ENCODE results near the gene PRELID3B.

PRELID3B gene

DNA sequence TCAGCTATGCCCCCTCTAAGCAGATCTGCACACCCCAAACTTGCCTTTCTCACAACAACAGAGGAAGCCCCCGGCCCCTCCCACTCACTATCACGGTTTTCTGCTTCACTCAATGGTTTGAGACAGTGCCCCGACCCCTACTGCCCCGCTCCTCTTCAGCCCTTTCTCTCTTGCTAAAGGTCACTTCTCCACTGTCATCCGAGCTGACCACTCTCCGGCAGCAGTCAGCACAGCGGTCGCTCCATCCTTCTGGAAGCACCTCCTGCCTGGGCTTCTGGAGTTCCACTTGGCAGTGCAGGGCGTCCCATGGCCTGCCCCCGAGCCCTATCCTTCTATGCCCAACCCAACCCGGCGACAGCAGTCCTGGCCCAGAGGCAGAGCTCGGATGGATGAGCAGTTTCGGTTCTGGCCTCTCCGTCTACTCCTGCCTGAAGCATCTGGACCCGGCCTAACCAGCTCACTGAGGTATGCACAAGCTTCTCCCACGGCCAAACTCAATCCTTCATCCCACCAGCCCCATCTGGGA lies 39.6 kb downstream of the PRELID3B start:
- no peak overlapping the region for H3K9ac ChIP-seq (ENCODE audit: low read length)
- peaks cover 24% of the 10 kb centered on the region for H3K36me3 ChIP-seq (ENCODE audit: control insufficient read depth, insufficient read depth, low read length)
- peaks cover 12% of the 10 kb centered on the region for H3K4me1 ChIP-seq (ENCODE audit: control insufficient read depth, insufficient read depth, low read length)
- H3K27me3 ChIP-seq (ENCODE audit: control insufficient read depth, insufficient read depth, low read length), result no peaks in the 10 kb centered on the region
- H3K27ac ChIP-seq (ENCODE audit: low read depth, low read length), result no peak overlapping the region
- H3K4me3 ChIP-seq (ENCODE audit: low read length), result no peak overlapping the region

DNA sequence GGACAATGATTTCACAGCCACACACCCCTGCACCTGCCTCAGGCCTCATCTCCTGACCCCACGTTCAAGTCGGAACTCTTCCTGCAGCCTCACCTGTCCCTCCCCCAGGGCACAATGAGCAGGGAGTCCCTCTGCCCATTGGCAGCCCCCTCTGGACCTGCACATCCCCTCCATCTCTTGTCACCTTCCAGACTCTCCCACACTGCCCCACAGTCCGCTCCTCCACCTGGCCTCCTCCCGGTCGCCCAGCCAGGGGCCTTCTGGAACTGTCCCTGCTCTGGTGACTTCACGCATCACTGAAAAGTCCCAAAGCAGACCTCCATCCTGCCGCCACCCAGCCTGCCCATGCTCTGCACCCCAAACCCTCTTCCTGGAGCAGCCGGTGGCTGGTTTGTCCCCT lies 40.2 kb downstream of the PRELID3B start:
- H3K4me3 ChIP-seq (ENCODE audit: low read length), result no peak overlapping the region
- H3K9ac ChIP-seq (ENCODE audit: low read length), result no peak overlapping the region
- peaks cover 12% of the 10 kb centered on the region for H3K4me1 ChIP-seq (ENCODE audit: control insufficient read depth, insufficient read depth, low read length)
- H3K27me3 ChIP-seq (ENCODE audit: control insufficient read depth, insufficient read depth, low read length), result no peaks in the 10 kb centered on the region
- H3K27ac ChIP-seq (ENCODE audit: low read depth, low read length), result no peak overlapping the region
- H3K36me3 ChIP-seq (ENCODE audit: control insufficient read depth, insufficient read depth, low read length), result peaks cover 27% of the 10 kb centered on the region

DNA sequence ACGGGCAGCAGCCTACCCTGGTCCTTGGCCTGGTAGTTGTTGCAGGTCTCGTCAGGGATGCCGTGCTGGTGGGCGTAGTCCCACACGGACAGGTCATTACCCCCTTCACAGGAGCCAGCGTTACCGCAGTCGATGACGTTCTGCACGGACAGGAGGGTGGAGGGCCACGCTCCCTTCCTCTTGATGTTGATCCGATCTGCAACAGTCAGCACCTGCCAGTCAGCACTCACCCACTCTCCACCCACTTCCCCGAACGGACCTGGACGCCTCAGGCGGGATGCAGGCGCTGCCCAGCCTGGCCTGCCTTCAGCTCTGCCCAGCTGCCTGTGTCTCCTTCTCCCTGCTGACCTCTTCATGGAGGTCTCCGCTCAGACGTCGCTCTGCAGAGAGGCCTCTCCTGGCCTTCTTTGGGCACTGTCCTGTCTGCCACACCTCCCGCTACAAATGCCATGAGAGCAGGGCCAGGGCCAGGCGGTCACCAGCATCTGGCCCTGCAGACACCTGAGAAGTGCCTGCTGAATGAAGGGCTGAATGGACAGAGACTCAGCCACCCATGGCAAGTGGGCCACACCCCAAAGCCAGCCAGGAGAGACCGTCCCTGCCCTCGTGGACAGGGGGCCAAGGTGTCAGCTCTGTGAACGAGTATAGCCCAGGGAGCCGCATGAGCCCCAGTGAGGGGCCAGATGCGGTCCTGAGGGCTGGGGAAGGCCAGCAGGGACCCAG lies 41.0 kb downstream of the PRELID3B start:
- Histone ChIP-seq H3K27me3 (ENCODE audit: control insufficient read depth, insufficient read depth, low read length) (no peaks in the 10 kb centered on the region), H3K4me1 (ENCODE audit: control insufficient read depth, insufficient read depth, low read length) (peaks cover 12% of the 10 kb centered on the region), H3K9ac (ENCODE audit: low read length) (no peak overlapping the region), H3K4me3 (ENCODE audit: low read length) (no peak overlapping the region), H3K27ac (ENCODE audit: low read depth, low read length) (no peak overlapping the region), H3K36me3 (ENCODE audit: control insufficient read depth, insufficient read depth, low read length) (peaks cover 31% of the 10 kb centered on the region)

DNA sequence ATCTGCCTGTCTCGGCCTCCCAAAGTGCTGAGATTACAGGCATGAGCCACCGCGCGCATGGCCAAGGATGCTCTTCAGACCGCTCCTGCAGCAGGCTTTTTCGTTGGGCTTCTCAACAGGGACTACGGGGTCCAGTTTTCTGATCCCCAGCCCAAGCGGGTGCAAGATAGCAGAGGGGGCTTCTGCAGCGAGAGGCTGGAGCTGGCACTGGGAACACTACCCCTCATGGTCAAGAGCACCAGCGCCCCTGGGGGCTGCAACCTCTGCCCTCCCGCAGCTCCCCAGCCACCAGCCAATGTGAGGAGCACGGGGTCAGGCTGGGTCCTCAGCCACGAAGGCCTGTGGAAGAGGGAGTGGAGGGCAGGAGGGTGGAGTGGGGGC lies 41.5 kb downstream of the PRELID3B start:
- Histone ChIP-seq H3K4me3 (ENCODE audit: low read length) (no peak overlapping the region), H3K27me3 (ENCODE audit: control insufficient read depth, insufficient read depth, low read length) (no peaks in the 10 kb centered on the region), H3K9ac (ENCODE audit: low read length) (no peak overlapping the region), H3K27ac (ENCODE audit: low read depth, low read length) (no peak overlapping the region), H3K4me1 (ENCODE audit: control insufficient read depth, insufficient read depth, low read length) (peaks cover 10% of the 10 kb centered on the region), H3K36me3 (ENCODE audit: control insufficient read depth, insufficient read depth, low read length) (peaks cover 36% of the 10 kb centered on the region)

DNA sequence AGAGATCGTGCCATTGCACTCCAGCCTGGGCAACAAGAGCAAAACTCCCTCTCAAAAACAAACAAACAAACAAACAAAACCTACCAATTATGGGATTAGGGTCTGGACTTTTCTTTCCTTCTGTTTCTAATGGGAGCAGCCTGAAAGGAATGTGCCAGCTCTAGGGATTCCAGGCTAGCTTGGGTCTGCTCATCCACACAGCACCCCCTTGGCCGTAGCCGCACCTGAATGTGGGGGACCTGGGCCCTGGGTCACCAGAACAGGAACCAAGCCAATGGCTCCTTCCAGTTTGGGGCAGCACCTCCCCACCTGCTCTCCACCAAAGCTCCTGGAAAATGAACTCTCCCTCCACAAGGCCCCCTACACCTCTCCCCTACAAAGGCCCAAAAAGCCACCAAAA lies 42.3 kb downstream of the PRELID3B start:
- Histone ChIP-seq H3K36me3 (ENCODE audit: control insufficient read depth, insufficient read depth, low read length) (peaks cover 41% of the 10 kb centered on the region), H3K27ac (ENCODE audit: low read depth, low read length) (no peak overlapping the region), H3K27me3 (ENCODE audit: control insufficient read depth, insufficient read depth, low read length) (no peaks in the 10 kb centered on the region), H3K9ac (ENCODE audit: low read length) (no peak overlapping the region), H3K4me1 (ENCODE audit: control insufficient read depth, insufficient read depth, low read length) (peaks cover 3% of the 10 kb centered on the region), H3K4me3 (ENCODE audit: low read length) (no peak overlapping the region)

DNA sequence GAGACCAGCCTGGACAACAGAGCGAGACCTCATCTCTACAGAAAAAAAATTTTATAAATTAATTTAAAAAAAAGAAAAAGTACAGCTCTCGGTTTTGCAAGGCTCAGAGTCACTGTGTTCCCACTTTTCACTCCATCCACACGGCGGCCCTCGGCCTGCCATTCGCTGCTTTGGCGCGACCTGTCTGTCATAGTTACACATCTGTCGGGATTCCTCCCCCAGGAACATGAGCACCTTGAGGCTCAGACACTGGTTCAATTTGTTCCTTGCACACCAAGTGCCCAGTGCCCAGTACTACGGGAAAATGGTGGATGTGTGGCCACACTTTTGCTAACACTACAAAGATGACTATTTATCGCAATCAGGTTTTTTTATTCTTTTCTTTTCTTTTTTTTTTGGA lies 43.9 kb downstream of the PRELID3B start:
- Histone ChIP-seq H3K27me3 (ENCODE audit: control insufficient read depth, insufficient read depth, low read length) (no peaks in the 10 kb centered on the region), H3K27ac (ENCODE audit: low read depth, low read length) (no peak overlapping the region), H3K9ac (ENCODE audit: low read length) (no peak overlapping the region), H3K4me3 (ENCODE audit: low read length) (no peak overlapping the region), H3K36me3 (ENCODE audit: control insufficient read depth, insufficient read depth, low read length) (peaks cover 42% of the 10 kb centered on the region), H3K4me1 (ENCODE audit: control insufficient read depth, insufficient read depth, low read length) (no peaks in the 10 kb centered on the region)

DNA sequence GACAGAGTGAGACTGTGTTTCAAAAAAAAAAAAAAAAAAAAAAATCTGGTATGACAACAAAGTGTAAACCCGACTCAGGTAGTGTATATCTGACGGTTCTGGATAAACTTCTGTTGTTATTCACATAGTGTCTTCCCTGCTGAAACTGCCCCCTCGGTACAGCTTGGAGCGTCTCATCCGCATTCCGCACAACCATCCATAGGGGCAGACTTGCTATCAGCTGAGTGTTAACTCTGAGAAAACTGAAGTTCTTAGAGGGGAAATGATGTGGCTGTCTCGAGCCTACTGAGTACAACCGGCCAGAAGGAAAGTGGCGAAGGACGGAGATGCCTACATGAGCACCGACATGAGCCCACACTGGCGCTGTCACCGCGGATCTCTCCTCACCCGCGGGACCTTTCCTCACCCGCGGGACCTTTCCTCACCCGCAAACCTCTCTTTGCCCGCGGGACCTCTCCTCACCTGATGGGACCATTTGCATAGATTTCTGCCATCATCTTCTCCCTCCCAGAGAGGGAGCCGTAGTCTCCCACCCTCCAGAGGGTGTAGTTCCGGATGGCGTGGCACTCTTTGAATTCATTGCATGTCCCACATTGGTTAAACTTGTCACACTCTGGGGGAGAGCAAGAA lies 45.3 kb downstream of the PRELID3B start:
- Histone ChIP-seq H3K4me1 (ENCODE audit: control insufficient read depth, insufficient read depth, low read length) (no peaks in the 10 kb centered on the region), H3K36me3 (ENCODE audit: control insufficient read depth, insufficient read depth, low read length) (peaks cover 35% of the 10 kb centered on the region), H3K27me3 (ENCODE audit: control insufficient read depth, insufficient read depth, low read length) (no peaks in the 10 kb centered on the region), H3K4me3 (ENCODE audit: low read length) (no peak overlapping the region), H3K9ac (ENCODE audit: low read length) (no peak overlapping the region), H3K27ac (ENCODE audit: low read depth, low read length) (no peak overlapping the region)

DNA sequence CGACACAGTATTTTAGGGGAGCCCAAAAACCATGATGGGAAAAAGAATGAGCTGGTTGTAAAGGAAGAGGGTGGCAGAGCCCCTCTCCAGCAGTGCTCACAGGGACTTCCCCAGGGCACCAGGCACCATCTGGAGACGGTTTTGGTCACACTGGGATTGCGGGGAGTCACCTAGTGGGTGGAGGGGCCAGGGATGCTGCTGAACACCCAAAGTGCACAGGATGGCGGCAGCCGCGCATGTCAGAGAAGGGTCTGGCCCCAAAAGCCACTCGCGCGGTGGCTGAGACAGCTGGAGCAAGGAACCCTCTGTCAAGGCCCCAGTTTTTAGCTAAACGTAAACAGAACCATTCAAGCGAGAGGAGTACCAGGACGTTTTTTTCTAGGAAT lies 46.4 kb downstream of the PRELID3B start:
- no peaks in the 10 kb centered on the region for H3K4me1 ChIP-seq (ENCODE audit: control insufficient read depth, insufficient read depth, low read length)
- H3K27me3 ChIP-seq (ENCODE audit: control insufficient read depth, insufficient read depth, low read length), result no peaks in the 10 kb centered on the region
- no peak overlapping the region for H3K9ac ChIP-seq (ENCODE audit: low read length)
- peaks cover 40% of the 10 kb centered on the region for H3K36me3 ChIP-seq (ENCODE audit: control insufficient read depth, insufficient read depth, low read length)
- no peak overlapping the region for H3K4me3 ChIP-seq (ENCODE audit: low read length)
- H3K27ac ChIP-seq (ENCODE audit: low read depth, low read length), result no peak overlapping the region

DNA sequence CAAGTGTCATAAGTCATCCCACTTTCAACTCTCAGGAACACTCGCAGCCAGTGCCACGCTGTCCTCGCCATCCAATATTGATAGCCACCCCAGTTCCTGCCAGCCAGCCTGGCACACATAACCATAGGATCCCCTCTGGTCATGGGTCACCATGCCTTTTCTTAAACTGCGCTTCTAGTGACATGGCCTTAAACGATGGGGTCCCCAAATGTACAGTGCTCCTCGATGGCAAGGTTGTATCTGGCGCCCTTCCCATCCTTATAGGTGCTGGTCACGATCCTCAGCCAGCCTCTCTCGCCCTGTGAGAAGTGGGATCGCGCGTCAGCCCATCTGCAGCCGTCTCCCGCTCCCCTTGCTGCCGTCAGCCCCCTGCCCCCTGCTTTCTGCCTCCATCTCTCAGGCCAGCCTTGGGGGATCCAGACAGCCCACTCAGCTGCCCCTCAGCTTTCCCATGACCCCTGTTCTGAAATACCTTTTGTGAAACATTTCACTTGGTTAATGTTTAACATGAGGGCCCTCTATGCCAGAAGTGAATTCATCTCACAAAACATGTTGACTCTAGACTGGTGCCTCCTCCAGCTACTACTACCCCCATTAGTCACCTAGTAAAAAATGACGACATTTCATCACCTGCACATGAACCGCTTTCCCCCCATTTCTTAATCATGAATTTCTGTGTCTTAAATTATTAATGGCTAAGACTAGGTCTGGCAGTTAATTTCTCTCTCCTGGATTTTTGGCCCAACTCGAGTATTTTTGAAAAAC lies 46.9 kb downstream of the PRELID3B start:
- Histone ChIP-seq H3K4me1 (ENCODE audit: control insufficient read depth, insufficient read depth, low read length) (no peaks in the 10 kb centered on the region), H3K27me3 (ENCODE audit: control insufficient read depth, insufficient read depth, low read length) (no peaks in the 10 kb centered on the region), H3K36me3 (ENCODE audit: control insufficient read depth, insufficient read depth, low read length) (peaks cover 43% of the 10 kb centered on the region), H3K27ac (ENCODE audit: low read depth, low read length) (no peak overlapping the region), H3K9ac (ENCODE audit: low read length) (no peak overlapping the region), H3K4me3 (ENCODE audit: low read length) (no peak overlapping the region)

DNA sequence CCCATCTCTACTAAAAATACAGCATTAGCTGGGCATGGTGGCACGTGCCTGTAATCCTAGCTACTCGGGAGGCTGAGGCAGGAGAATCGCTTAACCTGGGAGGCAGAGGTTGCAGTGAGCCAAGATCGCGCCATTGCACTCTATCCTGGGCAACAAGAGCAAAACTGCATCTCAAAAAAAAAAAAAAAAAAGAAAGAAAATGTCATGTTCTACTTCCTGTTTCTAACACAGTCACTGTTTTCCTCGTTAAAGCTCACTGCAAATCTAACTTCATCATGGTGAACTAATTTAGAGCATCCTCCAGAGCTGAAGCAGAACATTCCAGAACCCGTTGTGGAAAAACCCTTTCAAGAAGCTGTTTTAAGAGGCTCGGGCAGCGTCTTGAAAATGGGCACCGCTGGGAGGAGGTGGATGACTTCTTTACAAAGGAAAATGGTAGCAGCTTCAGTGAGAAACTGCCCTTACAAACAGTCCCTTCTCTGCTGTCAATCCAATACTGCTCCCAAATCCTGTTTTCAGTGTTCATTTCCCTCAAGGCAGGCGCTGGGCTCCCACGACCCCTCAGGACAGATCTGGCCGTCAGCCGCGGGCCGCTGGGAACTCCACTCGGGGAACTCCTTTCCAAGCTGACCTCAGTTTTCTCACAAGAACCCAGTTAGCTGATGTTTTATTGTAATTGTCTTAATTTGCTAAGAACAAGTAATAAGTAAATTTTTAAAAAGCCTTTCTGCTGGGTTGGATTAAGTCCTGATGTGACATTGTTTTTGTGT lies 48.0 kb downstream of the PRELID3B start:
- H3K36me3 ChIP-seq (ENCODE audit: control insufficient read depth, insufficient read depth, low read length), result peaks cover 47% of the 10 kb centered on the region
- H3K4me3 ChIP-seq (ENCODE audit: low read length), result no peak overlapping the region
- no peak overlapping the region for H3K27ac ChIP-seq (ENCODE audit: low read depth, low read length)
- no peaks in the 10 kb centered on the region for H3K4me1 ChIP-seq (ENCODE audit: control insufficient read depth, insufficient read depth, low read length)
- no peak overlapping the region for H3K9ac ChIP-seq (ENCODE audit: low read length)
- no peaks in the 10 kb centered on the region for H3K27me3 ChIP-seq (ENCODE audit: control insufficient read depth, insufficient read depth, low read length)

DNA sequence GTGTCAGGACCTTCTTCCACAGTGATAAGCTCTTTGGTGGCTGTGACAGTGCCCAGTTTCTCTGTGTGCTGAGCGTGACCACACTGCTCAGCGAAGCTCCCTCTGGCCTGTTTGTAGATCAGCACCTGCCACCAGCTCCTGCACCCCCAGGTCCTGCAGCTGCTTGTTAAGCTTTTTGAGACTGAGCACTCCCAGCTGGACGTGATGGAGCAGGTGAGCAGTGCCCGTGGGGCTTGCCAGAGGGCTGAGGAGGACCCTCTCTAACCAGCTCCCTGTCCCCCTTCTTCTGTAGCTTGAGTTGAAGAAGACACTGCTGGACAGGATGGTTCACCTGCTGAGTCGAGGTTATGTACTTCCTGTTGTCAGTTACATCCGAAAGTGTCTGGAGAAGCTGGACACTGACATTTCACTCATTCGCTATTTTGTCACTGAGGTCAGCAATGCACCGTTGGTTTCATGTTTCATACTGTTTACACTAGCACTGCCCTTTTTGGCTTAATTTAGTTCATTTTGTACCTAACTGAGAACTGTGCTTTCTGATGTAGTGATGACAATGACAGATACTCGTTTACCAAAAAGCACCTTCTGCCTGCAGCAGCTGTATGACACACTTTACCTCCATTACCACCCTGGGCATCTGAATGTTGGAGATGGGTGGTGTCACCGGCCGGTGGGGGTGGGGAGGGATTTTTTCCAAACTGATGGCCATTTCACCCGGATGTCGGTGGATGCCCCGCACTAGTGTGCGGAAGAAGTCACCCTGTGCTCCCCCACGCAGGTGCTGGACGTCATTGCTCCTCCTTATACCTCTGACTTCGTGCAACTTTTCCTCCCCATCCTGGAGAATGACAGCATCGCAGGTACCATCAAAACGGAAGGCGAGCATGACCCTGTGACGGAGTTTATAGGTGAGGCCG lies 49.0 kb downstream of the PRELID3B start:
- H3K27ac ChIP-seq (ENCODE audit: low read depth, low read length), result no peak overlapping the region
- H3K4me3 ChIP-seq (ENCODE audit: low read length), result no peak overlapping the region
- H3K27me3 ChIP-seq (ENCODE audit: control insufficient read depth, insufficient read depth, low read length), result no peaks in the 10 kb centered on the region
- H3K36me3 ChIP-seq (ENCODE audit: control insufficient read depth, insufficient read depth, low read length), result peaks cover 49% of the 10 kb centered on the region
- no peaks in the 10 kb centered on the region for H3K4me1 ChIP-seq (ENCODE audit: control insufficient read depth, insufficient read depth, low read length)
- no peak overlapping the region for H3K9ac ChIP-seq (ENCODE audit: low read length)
